Measurements from ENCODE around the gene SSBP4. TPM values are rescaled to one million over a fixed set of nuclear protein-coding genes. Genes with fewer than 3 reads are reported as not detected.

SSBP4 gene
- polyA plus RNA-seq, 1 donor = 135 TPM

DNA sequence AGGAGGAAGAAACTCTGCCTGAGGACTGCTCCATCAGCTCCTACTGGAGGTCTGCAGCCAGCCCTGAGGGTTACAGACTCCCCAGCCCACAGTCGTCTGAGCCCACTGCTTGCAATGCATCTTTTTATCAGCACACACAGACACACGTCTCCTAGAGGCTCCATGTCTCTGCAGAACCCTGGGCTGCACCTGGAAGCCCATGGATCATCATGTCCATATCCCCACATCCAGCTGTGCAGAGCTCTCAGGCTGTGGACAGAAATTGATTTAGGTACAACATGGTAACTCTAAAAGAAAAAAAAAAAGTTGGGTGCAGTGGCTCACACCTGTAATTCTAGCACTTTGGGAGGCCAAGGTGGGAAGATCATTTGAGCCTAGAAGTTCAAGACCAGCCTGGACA, 51.6 kb downstream of the SSBP4 start:
- no peak for DNase-seq

DNA sequence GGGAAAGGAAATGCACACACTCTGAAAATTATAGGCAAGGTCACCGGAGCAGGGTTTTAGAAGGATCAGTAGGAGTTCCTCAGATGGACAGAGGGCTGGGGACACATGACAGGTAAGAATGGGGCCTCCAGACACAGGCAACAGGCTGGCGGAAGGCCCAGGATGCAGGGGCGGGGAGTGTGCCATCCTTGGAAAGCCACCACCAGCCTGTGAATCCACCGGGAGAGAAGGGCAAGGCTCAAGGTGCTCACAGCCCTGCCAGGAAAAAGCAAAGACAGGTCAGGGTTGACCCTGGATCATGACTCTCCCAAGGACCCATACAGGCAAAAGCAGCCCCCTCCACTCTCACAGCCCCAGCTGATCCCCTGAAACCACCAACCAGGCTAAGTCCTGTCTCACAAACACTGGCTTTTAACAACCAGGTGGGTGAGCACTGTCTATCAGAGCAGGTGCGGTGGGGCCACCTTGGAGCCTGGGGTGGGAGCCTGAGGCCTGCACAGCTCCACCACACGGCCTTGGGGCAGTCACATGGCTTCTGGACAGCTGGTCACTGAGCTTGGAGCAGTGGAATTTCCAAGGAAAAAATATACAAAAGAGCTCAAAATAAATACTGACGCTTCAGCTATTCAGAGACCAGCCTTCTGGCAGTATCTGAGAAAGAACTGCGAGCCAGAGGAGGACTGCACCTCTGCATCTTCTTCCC, 54.0 kb downstream of the SSBP4 start:
- no peak for DNase-seq

DNA sequence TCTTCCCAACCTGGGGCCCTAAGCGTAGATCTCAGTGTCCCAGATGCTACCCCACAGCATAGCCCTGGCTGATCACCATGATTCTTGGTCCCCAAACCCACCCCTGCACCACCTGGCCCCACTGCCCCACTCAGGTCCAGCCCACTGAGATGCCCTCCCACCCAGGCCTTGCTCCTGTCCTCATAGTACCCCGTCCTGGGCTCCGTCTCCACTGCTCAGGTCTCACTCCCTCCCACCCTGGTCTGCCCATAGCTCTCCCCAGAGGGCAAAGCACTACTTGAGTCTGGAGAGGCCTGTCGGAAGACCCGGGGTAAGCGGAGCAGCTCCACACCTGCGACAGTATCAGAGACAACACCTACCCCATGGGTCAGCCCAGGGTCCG, 54.5 kb downstream of the SSBP4 start:
- no peak for DNase-seq

DNA sequence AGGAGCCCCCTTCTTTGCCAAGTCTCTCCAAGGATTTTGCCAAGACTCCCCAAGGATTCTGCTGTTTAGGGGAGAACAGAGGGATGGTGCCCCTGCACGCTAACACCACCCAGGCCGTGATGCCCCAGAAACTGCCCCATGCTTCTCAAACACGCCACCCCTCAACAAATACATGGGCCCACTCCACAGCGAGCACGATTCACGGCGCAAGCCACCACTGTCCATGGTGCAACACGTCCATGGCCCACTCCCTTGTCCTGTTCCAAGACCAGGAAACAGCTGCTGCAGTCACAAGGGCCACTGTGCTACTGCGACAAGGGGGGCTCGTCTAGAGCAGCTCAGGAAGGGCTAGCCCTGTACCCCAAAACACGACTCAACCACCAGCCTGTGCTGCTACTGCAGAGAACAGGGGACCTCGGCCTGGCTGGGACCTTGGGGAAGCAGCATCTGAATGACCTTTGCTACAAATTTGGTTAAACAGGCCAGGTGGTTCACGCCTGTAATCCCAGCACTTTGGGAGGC, 55.2 kb downstream of the SSBP4 start:
- DNase-seq = no peak

DNA sequence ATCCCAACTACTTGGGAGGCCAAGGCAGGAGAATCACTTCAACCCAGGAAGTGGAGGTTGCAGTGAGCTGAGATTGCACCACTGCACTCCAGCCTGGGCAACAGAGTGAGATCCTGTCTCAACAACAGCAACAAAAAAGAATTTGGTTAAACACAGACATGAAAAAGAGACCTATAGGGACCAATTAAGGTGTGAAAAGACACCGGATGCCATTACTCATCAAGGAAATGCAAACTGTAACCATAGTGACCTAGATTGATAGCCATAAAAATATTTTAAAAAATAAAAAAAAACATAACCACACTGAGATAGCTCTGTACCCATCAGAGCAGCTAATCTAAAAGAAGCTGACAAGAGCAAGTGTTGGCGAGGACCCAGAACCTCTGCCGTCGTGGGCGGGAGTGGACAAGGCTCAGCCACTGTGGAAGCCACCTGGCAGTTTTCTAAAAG, 55.8 kb downstream of the SSBP4 start:
- no peak for DNase-seq

DNA sequence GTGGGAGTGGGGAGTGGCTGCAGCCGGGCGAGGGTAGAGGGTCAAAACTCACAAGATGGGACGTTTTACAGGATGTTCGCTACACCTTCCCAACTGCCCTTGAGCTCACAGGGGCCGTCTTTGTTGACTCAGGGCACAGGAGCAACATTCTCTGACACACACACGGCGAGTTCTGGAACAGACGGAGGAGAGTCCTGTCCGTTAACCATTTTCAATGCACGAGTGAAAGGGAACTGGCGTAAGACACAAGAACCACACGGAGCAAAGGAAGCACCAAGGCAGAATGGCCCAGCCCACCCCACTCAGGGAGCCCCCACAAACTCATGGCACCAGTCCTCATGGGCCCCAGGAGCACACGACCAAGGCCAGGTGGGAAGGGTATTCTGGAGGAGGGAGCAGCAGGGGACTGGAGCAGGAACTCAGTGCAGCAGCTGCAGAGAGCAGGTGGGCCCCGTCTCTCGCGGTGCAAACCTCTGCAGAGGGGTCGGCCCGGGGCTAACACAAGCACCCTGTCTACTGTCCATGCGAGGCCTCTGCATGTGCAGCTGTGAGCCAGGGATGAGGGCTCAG, 56.6 kb downstream of the SSBP4 start:
- DNase-seq = no peak

DNA sequence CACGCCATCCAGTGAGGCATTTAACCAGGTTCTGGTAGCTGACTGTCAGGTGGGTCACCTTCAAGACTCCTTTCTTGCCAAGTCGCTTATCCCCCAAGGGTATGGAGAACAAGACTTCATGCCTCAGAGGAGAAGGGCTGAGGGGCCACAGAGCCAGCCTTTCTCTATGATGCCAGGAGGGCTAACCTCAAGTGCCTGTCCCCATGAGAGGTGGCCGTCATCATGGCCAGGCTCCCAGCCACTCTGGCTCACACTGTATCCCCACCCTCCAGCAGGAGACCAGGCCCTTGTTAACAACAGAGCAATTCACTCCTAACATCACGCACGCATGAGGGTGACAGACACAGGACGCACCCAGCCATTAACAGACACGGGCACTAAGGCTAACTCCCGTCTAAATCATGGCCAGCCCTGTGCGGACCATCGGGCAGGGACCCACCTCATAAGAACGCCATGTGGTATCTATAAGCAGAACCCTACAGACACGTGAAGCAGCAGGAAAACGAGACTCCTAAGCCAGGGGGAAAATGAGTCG, 57.4 kb downstream of the SSBP4 start:
- no peak for DNase-seq

DNA sequence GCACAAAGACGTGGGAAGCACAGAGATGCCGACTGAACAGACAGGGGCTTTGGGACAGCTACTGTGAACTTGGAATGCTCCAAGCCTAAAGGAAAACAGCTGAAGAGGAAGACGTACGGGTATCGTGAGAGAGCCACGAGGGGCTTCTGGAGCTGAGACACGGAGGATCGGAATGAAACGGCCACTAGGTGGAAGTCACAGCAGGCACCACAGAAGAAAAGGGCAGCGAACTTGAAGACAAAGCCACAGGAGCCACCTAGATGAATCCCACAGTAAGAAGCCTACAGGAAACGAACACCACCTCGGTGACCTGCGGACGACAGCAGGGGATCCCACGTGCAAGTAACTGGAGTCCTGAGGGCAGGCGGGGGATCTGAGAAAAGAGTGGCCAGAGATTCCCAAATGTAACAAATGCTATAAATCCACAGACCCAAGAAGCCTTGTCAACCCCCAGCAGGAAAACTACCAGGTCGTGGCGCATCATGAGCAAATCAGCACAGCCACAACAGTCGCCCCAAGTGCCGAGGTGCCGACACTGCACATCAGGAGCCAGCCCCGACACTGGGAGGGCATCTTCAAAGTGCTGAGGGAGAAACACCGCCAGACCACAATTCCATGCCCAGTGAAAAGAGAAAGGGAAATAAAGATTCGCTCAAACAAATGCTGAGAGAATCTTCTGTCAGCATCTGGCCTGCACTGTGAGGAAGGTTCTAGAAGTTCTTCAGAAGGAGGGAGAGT, 58.0 kb downstream of the SSBP4 start:
- DNase-seq = no peak

DNA sequence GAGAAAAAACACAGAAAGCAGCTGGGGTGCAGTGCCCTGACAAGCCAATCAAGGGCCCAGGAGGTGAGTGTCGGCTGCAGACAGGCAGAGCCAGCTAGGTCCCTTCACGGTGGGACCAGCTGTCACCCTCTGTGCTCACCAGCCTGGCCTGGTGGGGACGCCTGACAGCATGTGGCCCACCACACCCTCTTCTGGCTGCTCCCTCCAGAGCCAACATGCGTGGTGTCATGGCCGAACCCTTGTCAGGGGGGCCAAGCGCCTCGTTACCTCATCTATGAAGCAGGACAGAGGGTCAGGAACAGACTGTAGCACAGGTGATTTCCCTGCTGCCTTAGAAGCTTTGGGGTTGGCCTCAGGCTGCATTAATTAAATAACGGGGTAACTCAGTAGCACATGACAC, 58.8 kb downstream of the SSBP4 start:
- no peak for DNase-seq

DNA sequence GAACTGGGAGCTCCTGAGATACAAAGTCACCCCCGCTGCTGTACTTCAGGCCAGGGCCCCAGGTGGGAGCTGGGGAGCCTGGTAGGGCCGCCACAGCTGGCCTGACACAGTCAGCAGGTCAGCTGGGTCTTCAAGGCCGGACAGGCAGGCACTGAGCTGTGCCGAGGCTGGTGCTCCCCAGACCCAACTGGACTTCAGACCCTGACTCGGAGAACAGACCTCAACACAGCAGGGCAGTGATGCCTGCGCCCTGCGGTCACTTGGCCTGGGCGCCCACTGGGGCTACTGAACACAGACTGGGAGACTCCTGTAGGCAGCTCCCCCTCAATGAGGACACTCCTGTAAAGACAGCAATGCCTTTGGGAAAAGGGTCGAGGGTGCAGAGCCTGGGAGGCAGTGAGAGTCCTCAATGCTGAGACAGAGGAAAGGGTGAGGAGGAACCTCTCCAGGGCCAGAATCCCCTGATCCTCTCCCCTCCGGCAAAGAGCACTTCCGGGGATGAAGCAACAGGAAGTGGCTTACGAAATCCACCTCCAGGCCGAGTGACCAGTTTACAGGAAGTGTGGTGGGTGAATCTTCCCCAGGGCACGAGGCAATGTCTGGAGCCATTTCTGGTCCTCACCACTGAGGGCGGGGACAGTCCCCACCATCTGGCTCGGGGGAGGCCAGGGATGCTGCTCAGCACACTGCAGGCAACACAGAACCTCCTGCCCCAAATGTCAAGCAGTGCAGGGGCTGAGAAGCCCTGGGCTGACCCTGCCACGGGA, 59.5 kb downstream of the SSBP4 start:
- no peak for DNase-seq

DNA sequence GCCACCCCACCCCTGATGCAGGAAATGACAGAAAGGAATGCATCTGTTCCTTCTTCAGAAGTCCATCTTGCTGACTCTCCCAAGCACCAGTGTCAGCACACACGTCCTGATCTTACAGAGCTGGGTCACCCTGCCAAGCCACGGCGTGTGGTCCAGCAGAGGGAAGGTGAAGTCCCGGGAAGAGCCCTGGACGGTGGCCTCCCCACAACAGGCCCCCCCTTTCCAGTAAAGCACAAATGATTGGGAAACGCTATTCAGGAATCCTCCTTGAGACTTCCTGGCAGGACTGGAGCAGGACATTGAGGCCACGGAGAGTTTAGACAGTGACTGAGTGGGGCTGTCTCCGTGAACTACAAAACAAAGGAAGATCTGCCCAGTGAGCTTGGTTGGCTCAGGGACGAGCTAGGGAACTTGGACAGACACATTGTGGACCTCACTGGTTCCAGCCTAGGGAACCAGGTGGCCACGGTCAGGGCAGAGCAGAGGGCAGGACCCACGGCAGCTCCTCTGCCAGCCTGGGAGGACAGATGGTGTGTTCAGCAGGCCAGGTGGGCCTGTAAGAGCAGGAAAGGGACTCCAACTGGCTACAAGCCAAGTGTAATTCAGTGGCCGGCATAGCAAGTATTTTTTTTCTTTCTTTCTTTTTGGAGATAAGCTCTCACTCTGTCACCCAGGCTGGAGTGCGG, 61.0 kb downstream of the SSBP4 start:
- no peak for DNase-seq

DNA sequence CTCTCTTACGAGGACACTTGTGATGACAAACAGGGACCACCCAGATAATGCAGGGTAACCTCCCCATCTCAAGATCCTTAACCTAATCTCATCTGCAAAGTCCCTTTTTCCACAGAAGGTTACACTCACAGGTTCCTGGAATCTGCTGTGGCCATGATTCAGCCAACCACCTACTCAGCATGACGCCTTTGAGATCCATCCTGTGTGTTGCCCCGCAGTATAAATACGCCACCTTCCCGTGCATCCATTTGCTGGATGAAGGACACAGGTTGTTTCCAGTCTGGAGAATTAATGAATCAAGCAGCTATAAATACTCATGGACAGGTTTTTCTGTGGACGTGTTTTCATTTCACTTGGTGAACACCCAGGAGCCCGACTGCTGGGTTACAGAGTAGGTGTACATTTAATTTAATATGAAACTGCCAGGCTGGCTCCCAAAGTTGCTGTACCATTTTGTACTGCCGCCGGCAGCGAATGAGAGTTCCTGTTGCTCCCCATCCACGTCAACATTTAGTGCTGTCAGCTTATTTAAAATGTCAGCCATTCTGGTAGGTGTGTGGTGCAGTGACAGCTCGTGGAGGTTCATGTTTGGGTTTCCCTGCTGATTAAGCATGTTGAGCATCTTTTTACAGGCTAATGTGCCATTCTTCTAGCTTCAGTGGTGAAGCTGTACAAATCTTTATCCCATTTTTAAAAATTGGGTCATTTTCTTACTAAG, 62.5 kb downstream of the SSBP4 start:
- no peak for DNase-seq

DNA sequence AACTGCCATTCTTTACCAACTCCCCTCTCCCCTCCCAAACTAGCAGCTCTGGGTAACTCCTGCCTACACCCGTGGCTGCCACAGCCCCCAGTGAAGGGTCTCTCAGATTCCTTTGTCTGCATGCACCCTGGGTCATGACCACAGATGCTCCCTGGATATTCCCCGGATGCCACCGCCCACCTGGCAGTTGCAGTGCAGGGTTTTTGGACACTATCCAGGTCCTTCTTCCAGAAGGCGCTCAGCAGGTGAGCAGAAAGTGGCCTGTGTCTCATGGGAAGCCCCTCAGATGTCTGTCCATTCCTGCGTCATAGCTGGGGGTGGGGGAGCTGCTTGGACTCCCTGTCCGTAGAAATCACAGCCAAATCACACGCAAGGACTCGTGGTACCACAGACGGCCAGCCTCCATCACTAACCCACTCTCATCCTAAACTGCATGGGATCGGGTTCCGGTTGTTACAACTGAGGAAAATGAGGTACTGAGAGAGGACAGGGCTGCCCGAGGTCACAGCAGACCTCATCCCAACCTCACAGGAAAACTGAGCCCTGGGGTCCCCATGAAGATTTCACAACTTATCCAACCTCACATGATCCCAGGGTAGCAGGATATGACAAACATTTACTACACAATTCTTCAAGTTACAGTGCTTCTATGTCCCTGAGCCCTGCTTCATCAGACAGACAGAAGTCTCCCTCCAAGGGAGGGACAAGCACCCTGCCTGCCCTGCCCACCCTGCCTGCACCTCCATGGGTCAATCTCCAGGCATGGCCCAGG, 64.1 kb downstream of the SSBP4 start:
- no peak for DNase-seq

Other genes with a start within 250 kb of the SSBP4 start
- gene IFI30, start 245.6 kb upstream of the SSBP4 start, polyA plus RNA-seq (ENCODE audit: insufficient read length) = 2.9 TPM
- gene MPV17L2, start 226.2 kb upstream of the SSBP4 start, polyA plus RNA-seq (ENCODE audit: insufficient read length) = 6.5 TPM
- gene RAB3A, start 215.4 kb upstream of the SSBP4 start, polyA plus RNA-seq (ENCODE audit: insufficient read length) = 5.1 TPM
- 7.1 TPM for gene PDE4C, start 193.0 kb upstream of the SSBP4 start, polyA plus RNA-seq (ENCODE audit: insufficient read length)
- 4.9 TPM for gene IQCN, start 144.9 kb upstream of the SSBP4 start, polyA plus RNA-seq (ENCODE audit: insufficient read length)
- gene JUND, start 137.8 kb upstream of the SSBP4 start, polyA plus RNA-seq (ENCODE audit: insufficient read length) = 139 TPM
- 93.0 TPM for gene LSM4, start 96.3 kb upstream of the SSBP4 start, polyA plus RNA-seq (ENCODE audit: insufficient read length)
- gene PGPEP1, start 78.8 kb upstream of the SSBP4 start, polyA plus RNA-seq (ENCODE audit: insufficient read length) = 14.4 TPM
- gene GDF15, start 33.2 kb upstream of the SSBP4 start, polyA plus RNA-seq (ENCODE audit: insufficient read length) = 0.41 TPM
- gene LRRC25, start 21.8 kb upstream of the SSBP4 start, polyA plus RNA-seq (ENCODE audit: insufficient read length) = 2.6 TPM
- 231 TPM for gene ISYNA1, start 18.7 kb downstream of the SSBP4 start, polyA plus RNA-seq (ENCODE audit: insufficient read length)
- gene ELL, start 102.7 kb downstream of the SSBP4 start, polyA plus RNA-seq (ENCODE audit: insufficient read length) = 20.8 TPM
- gene FKBP8, start 124.2 kb downstream of the SSBP4 start, polyA plus RNA-seq (ENCODE audit: insufficient read length) = 134 TPM
- gene KXD1, start 138.5 kb downstream of the SSBP4 start, polyA plus RNA-seq (ENCODE audit: insufficient read length) = 77.3 TPM
- 1,296 TPM for gene UBA52, start 152.5 kb downstream of the SSBP4 start, polyA plus RNA-seq (ENCODE audit: insufficient read length)
- gene REX1BD, start 169.4 kb downstream of the SSBP4 start, polyA plus RNA-seq (ENCODE audit: insufficient read length) = 32.7 TPM
- 6.4 TPM for gene CRLF1, start 187.4 kb downstream of the SSBP4 start, polyA plus RNA-seq (ENCODE audit: insufficient read length)
- gene TMEM59L, start 193.5 kb downstream of the SSBP4 start, polyA plus RNA-seq (ENCODE audit: insufficient read length) = 3.5 TPM
- gene KLHL26, start 217.6 kb downstream of the SSBP4 start, polyA plus RNA-seq (ENCODE audit: insufficient read length) = 5.4 TPM